IPS-18a (cell line): ENCODE measurements around the gene SELPLG.
"Not testable (repeated sequence)": the region's sequence is repeated elsewhere in the genome, so short reads cannot be mapped to it uniquely, and the experiment has no call there.

Experiments
- H3K27ac ChIP-seq: one replicate; pipeline ENCODE4 v1.5.1; 2013; ENCODE audit warnings: low read length
- H3K27me3 ChIP-seq: one replicate; pipeline ENCODE4 v1.6.1; 2013; ENCODE audit warnings: mild to moderate bottlenecking, low read length; ENCODE audit not compliant: control insufficient read depth, insufficient read depth
- H3K36me3 ChIP-seq: one replicate; pipeline ENCODE4 v1.6.1; 2013; ENCODE audit warnings: low read depth, low read length; ENCODE audit not compliant: control insufficient read depth
- H3K4me1 ChIP-seq: one replicate; pipeline ENCODE4 v1.6.1; 2013; ENCODE audit warnings: low read depth, low read length; ENCODE audit not compliant: control insufficient read depth
- H3K4me3 ChIP-seq: one replicate; pipeline ENCODE4 v1.5.1; 2013; ENCODE audit warnings: low read length
- H3K9ac ChIP-seq: one replicate; pipeline ENCODE4 v1.6.1; 2013; ENCODE audit warnings: mild to moderate bottlenecking, low read length, moderate library complexity
- H3K9me3 ChIP-seq: one replicate; pipeline ENCODE4 v1.6.1; 2013; ENCODE audit warnings: low read depth, low read length; ENCODE audit not compliant: control insufficient read depth

Gene SELPLG

GRCh38 chr12:108668063-108668462 is 34.4 kb upstream of the SELPLG start:
- no peak overlapping the region for H3K4me3 ChIP-seq
- H3K36me3 ChIP-seq, result no peaks in the 10 kb centered on the region
- H3K27me3 ChIP-seq, result no peaks in the 10 kb centered on the region
- H3K27ac ChIP-seq, result no peak overlapping the region
- peaks cover 12% of the 10 kb centered on the region for H3K4me1 ChIP-seq
- H3K9ac ChIP-seq, result no peak overlapping the region
- H3K9me3 ChIP-seq, result no peaks in the 10 kb centered on the region

GRCh38 chr12:108667349-108667748 is 33.7 kb upstream of the SELPLG start:
- H3K9ac ChIP-seq, result no peak overlapping the region
- no peak overlapping the region for H3K4me3 ChIP-seq
- H3K27ac ChIP-seq, result no peak overlapping the region
- no peaks in the 10 kb centered on the region for H3K27me3 ChIP-seq
- H3K9me3 ChIP-seq, result no peaks in the 10 kb centered on the region
- H3K4me1 ChIP-seq, result peaks cover 12% of the 10 kb centered on the region
- H3K36me3 ChIP-seq, result no peaks in the 10 kb centered on the region

GRCh38 chr12:108666401-108666881 is 32.7 kb upstream of the SELPLG start:
- Histone ChIP-seq H3K36me3 (no peaks in the 10 kb centered on the region), H3K9ac (no peak overlapping the region)

GRCh38 chr12:108665608-108666202 is 32.0 kb upstream of the SELPLG start:
- Histone ChIP-seq H3K4me3 (no peak overlapping the region), H3K27me3 (no peaks in the 10 kb centered on the region), H3K27ac (no peak overlapping the region), H3K9me3 (no peaks in the 10 kb centered on the region), H3K4me1 (peaks cover 12% of the 10 kb centered on the region), H3K9ac (no peak overlapping the region), H3K36me3 (no peaks in the 10 kb centered on the region)

More at GRCh38 chr12:108666401-108666881, 32.7 kb upstream of the SELPLG start:
- Histone ChIP-seq H3K4me1 (peaks cover 12% of the 10 kb centered on the region), H3K9me3 (no peaks in the 10 kb centered on the region), H3K4me3 (no peak overlapping the region), H3K27ac (no peak overlapping the region), H3K27me3 (no peaks in the 10 kb centered on the region)

GRCh38 chr12:108664338-108665258 is 30.9 kb upstream of the SELPLG start:
- H3K27ac ChIP-seq, result no peak overlapping the region
- no peak overlapping the region for H3K9ac ChIP-seq
- H3K4me3 ChIP-seq, result no peak overlapping the region
- H3K36me3 ChIP-seq, result no peaks in the 10 kb centered on the region
- H3K27me3 ChIP-seq, result no peaks in the 10 kb centered on the region
- peaks cover 8% of the 10 kb centered on the region for H3K4me1 ChIP-seq
- H3K9me3 ChIP-seq, result no peaks in the 10 kb centered on the region

DNA sequence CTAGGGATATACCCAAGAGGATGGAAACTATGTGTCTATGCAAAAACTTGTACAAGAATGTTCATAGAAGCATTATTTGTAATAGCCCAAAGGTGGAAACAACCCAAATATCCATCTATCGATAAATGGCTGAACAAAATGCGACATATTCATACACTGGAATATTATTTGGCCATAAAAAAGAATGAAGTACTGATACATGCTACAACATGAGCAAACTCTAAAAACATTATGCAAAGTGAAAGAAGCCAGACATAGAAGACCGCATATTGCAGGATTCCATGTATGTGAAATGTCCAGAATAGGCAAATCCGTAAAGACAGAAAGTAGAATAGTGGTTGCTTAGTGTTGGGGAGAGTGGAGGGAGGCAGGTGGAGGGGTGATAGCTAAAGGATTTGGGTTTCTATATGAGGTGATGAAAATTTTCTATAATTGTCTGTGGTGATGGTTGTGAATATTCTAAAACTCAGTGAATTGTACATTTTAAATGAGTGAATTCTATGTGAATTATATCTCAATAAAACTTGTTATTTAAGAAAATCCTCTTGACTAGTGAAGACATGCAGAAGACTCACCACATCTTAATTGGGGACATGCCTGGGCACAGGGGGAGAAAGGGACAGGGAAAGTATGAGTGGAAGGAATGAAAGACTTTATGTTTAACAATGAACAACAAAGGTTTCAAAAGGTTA is 29.8 kb upstream of the SELPLG start:
- Histone ChIP-seq H3K27me3 (no peaks in the 10 kb centered on the region), H3K4me1 (peaks cover 8% of the 10 kb centered on the region), H3K9ac (no peak overlapping the region), H3K27ac (no peak overlapping the region), H3K36me3 (peaks cover 5% of the 10 kb centered on the region), H3K4me3 (no peak overlapping the region), H3K9me3 (no peaks in the 10 kb centered on the region)

DNA sequence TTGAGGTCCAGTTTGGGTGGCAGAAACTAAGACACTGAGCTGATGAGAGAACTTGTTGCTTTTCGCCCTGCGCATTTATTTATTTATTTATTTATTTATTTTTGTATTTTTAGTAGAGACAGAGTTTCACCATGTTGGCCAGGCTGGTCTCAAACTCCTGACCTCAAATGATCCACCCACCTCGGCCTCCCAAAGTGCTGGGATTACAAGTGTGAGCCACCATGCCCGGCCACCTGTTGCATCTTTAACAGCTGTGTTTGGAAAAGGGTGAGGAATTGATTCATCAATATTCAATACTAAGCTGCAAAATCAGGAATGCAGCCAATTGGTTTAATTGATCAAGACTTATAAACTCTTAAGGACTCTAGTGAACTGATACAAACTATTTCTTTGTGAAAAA is 24.4 kb upstream of the SELPLG start:
- peaks cover 23% of the 10 kb centered on the region for H3K36me3 ChIP-seq
- not testable (repeated sequence) for H3K27ac ChIP-seq, H3K4me1 ChIP-seq, H3K4me3 ChIP-seq, H3K27me3 ChIP-seq, H3K9ac ChIP-seq, H3K9me3 ChIP-seq

DNA sequence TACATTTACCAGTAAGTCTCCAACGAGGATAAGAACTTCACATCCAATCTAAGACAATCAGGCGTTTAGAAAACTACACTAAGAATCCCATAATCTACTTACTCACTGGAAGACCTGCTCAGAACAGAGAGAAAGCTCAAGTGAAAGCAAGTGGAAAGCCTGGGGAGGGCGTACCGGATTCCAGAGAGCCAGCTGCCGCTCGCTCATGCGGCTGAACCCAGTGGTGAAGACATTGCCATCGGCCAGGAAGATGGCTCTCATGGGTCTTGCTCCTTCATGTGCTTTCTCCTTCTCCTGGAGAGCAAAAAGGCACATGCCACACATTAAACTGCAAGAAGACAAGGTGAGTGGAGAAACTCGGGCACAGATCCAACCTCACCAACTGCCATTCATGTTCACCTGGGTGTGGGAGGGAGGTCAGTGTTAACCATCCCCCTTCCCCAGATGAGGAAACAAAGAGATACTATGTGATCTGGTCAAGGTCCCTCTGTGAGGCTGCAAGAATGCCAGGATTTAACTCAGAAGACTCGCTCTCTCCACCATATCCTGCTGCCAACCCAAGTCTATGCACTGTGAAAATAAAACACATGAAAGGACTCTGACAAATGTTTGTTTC is 23.5 kb upstream of the SELPLG start:
- Histone ChIP-seq H3K4me1 (peaks cover 13% of the 10 kb centered on the region), H3K9me3 (no peaks in the 10 kb centered on the region), H3K27ac (no peak overlapping the region), H3K4me3 (no peak overlapping the region), H3K36me3 (peaks cover 23% of the 10 kb centered on the region), H3K9ac (no peak overlapping the region), H3K27me3 (no peaks in the 10 kb centered on the region)

DNA sequence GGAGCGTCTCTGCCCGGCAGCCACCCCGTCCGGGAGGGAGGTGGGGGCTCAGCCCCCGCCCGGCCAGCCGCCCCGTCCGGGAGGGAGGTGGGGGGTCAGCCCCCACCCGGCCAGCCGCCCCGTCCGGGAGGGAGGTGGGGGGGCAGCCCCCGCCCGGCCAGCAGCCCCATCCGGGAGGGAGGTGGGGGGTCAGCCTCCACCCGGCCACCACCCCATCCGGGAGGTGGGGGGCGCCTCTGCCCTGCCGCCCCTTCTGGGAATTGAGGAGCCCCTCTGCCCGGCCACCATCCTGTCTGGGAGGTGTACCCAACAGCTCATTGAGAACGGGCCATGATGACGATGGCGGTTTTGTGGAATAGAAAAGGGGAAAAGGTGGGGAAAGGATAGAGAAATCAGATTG is 22.6 kb upstream of the SELPLG start:
- H3K4me1 ChIP-seq, result peaks cover 13% of the 10 kb centered on the region
- H3K27me3 ChIP-seq, H3K4me3 ChIP-seq, H3K9me3 ChIP-seq, H3K9ac ChIP-seq, H3K27ac ChIP-seq: not testable (repeated sequence)
- H3K36me3 ChIP-seq, result peaks cover 30% of the 10 kb centered on the region

GRCh38 chr12:108655812-108656175 is 22.1 kb upstream of the SELPLG start:
- peaks cover 35% of the 10 kb centered on the region for H3K36me3 ChIP-seq
- H3K27ac ChIP-seq, H3K27me3 ChIP-seq, H3K9me3 ChIP-seq, H3K9ac ChIP-seq, H3K4me3 ChIP-seq: not testable (repeated sequence)
- peaks cover 13% of the 10 kb centered on the region for H3K4me1 ChIP-seq

- not testable (repeated sequence) for H3K9me3 ChIP-seq, H3K27ac ChIP-seq, H3K9ac ChIP-seq, H3K27me3 ChIP-seq, H3K4me3 ChIP-seq
- peaks cover 43% of the 10 kb centered on the region for H3K36me3 ChIP-seq
- H3K4me1 ChIP-seq, result peaks cover 13% of the 10 kb centered on the region
These were observed 20.9 kb upstream of the SELPLG start for GRCh38 chr12:108654622-108655021.
